ENCODE measurements around the gene PRPH. TPM values are rescaled to one million over a fixed set of nuclear protein-coding genes. Genes with fewer than 3 reads are reported as not detected.
A peak's percentile ranks its signal among the peaks of the same experiment; 100 is the strongest.
"Not testable (repeated sequence)": the region's sequence is repeated elsewhere in the genome, so short reads cannot be mapped to it uniquely, and the experiment has no call there.

PRPH gene
- total and polyA plus RNA-seq, 2 donors from 2014 or later: 0.71 to 2.7 TPM

DNA sequence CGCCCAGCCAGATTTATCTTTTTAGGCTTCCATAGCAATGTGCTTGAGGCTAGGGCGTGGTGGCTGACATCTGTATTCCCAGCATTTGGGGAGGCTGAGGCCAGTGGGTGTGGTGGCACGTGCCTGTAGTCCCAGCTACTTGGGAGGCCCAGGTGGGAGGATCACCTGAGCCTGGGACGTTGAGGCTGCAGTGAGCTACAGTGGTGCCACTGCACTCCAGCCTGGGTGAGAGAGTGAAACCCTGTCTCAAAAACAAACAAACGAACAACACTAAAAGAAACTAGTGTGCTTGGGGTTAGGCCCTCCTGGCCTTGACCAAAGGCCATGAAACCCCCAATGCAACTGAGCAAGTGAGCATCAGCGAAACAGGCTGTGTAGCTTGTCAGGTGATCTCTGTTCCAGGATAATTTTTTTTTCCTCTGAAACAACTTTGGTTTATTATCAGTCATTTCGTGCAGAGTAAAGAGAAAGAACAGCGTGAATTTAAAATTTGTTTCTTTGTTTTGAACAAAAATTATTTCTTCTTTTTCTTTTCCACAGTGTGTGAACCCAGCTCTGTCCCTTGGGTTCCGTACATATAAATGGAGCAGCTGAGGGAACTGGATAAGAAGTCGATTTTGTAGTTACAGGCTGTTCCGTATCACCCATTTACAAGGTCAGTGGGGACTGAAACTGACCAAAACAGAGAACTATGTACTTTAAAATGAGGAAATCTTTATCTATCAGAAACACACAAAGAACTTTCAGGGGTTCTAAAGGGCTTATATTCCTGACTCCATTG lies 38.9 kb upstream of the PRPH start:
- intact Hi-C loops (cut with DNase I): no loop called here
- FAIRE-seq (no peak), DNase-seq (no peak)
- Histone ChIP-seq H3K9me3 (ENCODE audit: control insufficient read depth in 2 of 3, insufficient read depth in 1 of 3, low read length in 3 of 3) (no peaks in the 10 kb centered on the region), H3K4me1 (ENCODE audit: control insufficient read depth in 2 of 3, insufficient read depth in 2 of 3, low read depth in 1 of 3, low read length in 3 of 3) (no peaks in the 10 kb centered on the region), H3K36me3 (ENCODE audit: control insufficient read depth in 2 of 3, insufficient read depth in 3 of 3, low read length in 3 of 3) (no peaks in the 10 kb centered on the region), H3K4me3 (ENCODE audit: low read length in 3 of 3) (no peak overlapping the region), H3K27ac (ENCODE audit: low read depth in 2 of 2, low read length in 2 of 2) (no peak overlapping the region), H3K9ac (ENCODE audit: low read length in 3 of 3) (no peak overlapping the region), H3K27me3 (ENCODE audit: control insufficient read depth, insufficient read depth, low read length) (no peaks in the 10 kb centered on the region)
- TF ChIP-seq, protein P1, sequence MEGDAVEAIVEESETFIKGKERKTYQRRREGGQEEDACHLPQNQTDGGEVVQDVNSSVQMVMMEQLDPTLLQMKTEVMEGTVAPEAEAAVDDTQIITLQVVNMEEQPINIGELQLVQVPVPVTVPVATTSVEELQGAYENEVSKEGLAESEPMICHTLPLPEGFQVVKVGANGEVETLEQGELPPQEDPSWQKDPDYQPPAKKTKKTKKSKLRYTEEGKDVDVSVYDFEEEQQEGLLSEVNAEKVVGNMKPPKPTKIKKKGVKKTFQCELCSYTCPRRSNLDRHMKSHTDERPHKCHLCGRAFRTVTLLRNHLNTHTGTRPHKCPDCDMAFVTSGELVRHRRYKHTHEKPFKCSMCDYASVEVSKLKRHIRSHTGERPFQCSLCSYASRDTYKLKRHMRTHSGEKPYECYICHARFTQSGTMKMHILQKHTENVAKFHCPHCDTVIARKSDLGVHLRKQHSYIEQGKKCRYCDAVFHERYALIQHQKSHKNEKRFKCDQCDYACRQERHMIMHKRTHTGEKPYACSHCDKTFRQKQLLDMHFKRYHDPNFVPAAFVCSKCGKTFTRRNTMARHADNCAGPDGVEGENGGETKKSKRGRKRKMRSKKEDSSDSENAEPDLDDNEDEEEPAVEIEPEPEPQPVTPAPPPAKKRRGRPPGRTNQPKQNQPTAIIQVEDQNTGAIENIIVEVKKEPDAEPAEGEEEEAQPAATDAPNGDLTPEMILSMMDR (IDR thresholded peaks at IDR 0.05; ENCODE audit: borderline replicate concordance, extremely low read depth, insufficient read depth): no peak

DNA sequence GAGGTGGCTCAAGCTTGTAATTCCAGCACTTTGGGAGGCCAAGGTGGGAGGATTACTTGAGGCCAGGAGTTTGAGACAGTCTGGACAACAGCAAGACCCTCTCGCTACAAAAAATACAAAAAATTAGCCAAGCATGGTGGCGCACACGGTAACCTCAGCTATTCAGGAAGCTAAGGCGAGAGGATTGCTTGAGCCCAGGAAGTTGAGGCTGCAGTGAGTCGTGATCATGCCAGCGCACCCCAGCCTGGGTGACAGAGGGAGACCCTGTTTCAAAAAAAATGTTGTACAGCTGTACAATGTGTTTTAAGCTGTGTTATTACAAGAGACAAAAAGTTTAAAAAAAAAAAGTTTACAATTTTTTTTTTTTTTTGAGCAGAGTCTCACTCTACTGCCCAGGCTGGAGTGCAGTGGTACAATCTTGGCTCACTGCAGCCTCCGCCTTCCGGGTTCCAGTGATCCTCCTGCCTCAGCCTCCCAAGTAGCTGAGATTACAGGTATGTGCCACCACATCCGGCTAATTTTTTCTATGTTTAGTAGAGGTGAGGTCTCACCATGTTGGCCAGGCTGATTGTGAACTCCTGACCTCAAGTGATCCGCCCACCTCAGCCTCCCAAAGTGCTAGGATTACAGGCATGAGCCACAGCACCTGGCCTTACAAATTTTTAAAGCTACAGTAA lies 37.3 kb upstream of the PRPH start:
- H3K4me3 ChIP-seq (ENCODE audit: low read length in 3 of 3); H3K9me3 ChIP-seq (ENCODE audit: control insufficient read depth in 2 of 3, insufficient read depth in 1 of 3, low read length in 3 of 3); FAIRE-seq; H3K36me3 ChIP-seq (ENCODE audit: control insufficient read depth in 2 of 3, insufficient read depth in 3 of 3, low read length in 3 of 3); H3K27me3 ChIP-seq (ENCODE audit: control insufficient read depth, insufficient read depth, low read length); H3K4me1 ChIP-seq (ENCODE audit: control insufficient read depth in 2 of 3, insufficient read depth in 2 of 3, low read depth in 1 of 3, low read length in 3 of 3); intact Hi-C loops (cut with DNase I); H3K9ac ChIP-seq (ENCODE audit: low read length in 3 of 3); H3K27ac ChIP-seq (ENCODE audit: low read depth in 2 of 2, low read length in 2 of 2); DNase-seq: not testable (repeated sequence)

DNA sequence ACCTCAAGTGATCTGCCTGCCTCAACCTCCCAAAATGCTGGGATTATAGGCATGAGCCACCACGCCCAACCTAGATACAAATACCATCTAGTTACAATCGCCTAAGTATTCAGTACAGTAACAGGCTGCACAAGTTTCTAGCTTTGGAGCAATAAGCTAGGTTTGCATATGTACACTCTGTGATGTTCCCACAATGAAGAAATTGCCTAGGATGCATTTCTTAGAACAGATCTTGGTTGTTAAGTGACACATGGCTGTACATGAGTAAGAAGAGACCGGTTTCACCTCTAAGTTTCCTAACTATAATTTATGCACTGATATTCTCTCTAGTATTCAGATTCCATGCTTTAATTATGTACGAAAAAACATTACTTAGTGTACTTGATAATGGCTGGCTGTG lies 35.5 kb upstream of the PRPH start:
- H3K27me3 ChIP-seq (ENCODE audit: control insufficient read depth, insufficient read depth, low read length): no peaks in the 10 kb centered on the region
- no peak overlapping the region for H3K9ac ChIP-seq (ENCODE audit: low read length in 3 of 3)
- no peak overlapping the region for H3K4me3 ChIP-seq (ENCODE audit: low read length in 3 of 3)
- H3K9me3 ChIP-seq (ENCODE audit: control insufficient read depth in 2 of 3, insufficient read depth in 1 of 3, low read length in 3 of 3): no peaks in the 10 kb centered on the region
- no peak overlapping the region for H3K27ac ChIP-seq (ENCODE audit: low read depth in 2 of 2, low read length in 2 of 2)
- intact Hi-C loops (cut with DNase I): no loop called here
- H3K4me1 ChIP-seq (ENCODE audit: control insufficient read depth in 2 of 3, insufficient read depth in 2 of 3, low read depth in 1 of 3, low read length in 3 of 3): no peaks in the 10 kb centered on the region
- TF ChIP-seq, protein P1 (IDR thresholded peaks at IDR 0.05; ENCODE audit: borderline replicate concordance, extremely low read depth, insufficient read depth): no peak
- H3K36me3 ChIP-seq (ENCODE audit: control insufficient read depth in 2 of 3, insufficient read depth in 3 of 3, low read length in 3 of 3): no peaks in the 10 kb centered on the region
- FAIRE-seq (no peak), DNase-seq (no peak)

DNA sequence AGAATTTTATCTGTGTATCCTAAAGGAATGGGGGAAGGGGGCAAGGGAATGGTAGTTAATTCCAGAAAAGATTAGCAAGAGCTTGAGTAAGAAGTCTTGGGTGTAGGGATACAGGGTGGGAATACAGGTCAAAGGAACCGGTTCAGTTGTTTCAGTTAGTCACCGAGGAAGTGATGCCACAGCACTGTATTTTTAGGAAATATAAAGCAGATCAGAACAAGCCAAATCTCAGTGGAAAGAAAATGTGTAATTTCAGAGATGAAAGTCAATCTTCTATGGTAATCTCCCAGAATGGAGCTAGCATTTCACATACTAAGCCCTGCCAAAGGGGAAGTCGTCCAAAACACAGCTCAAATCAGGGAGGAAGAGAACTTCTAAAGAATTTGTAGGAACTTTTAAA lies 34.8 kb upstream of the PRPH start:
- Histone ChIP-seq H3K9me3 (ENCODE audit: control insufficient read depth in 2 of 3, insufficient read depth in 1 of 3, low read length in 3 of 3) (no peaks in the 10 kb centered on the region), H3K4me1 (ENCODE audit: control insufficient read depth in 2 of 3, insufficient read depth in 2 of 3, low read depth in 1 of 3, low read length in 3 of 3) (no peaks in the 10 kb centered on the region), H3K36me3 (ENCODE audit: control insufficient read depth in 2 of 3, insufficient read depth in 3 of 3, low read length in 3 of 3) (no peaks in the 10 kb centered on the region), H3K27me3 (ENCODE audit: control insufficient read depth, insufficient read depth, low read length) (no peaks in the 10 kb centered on the region), H3K4me3 (ENCODE audit: low read length in 3 of 3) (no peak overlapping the region), H3K27ac (ENCODE audit: low read depth in 2 of 2, low read length in 2 of 2) (peak overlapping the region in 1 of 2 donors; percentile 6), H3K9ac (ENCODE audit: low read length in 3 of 3) (no peak overlapping the region)
- TF ChIP-seq, protein P1 (IDR thresholded peaks at IDR 0.05; ENCODE audit: borderline replicate concordance, extremely low read depth, insufficient read depth): no peak
- no peak for DNase-seq
- no peak for FAIRE-seq
- intact Hi-C loops (cut with DNase I): no loop called here
